ENCODE measurements around the gene SYNDIG1. TPM values are rescaled to one million over a fixed set of nuclear protein-coding genes. Genes with fewer than 3 reads are reported as not detected.

The SYNDIG1 gene
- polyA plus RNA-seq, 3 donors, result 9.2 to 11.7 (median 9.9) TPM

- DNase-seq, result no peak
Measured at GRCh38 chr20:24672886-24673677, 203.7 kb downstream of the SYNDIG1 start.

- DNase-seq, result no peak
Measured at GRCh38 chr20:24673678-24674570, 204.5 kb downstream of the SYNDIG1 start.

GRCh38 chr20:24674921-24675605 lies 205.6 kb downstream of the SYNDIG1 start:
- DNase-seq, result no peak

- no peak for DNase-seq
Measured at GRCh38 chr20:24675651-24676352, 206.4 kb downstream of the SYNDIG1 start.

- no peak for DNase-seq
Measured at GRCh38 chr20:24676353-24676977, 207.0 kb downstream of the SYNDIG1 start.

GRCh38 chr20:24676978-24677370 lies 207.5 kb downstream of the SYNDIG1 start:
- no peak for DNase-seq

- no peak for DNase-seq
Measured at GRCh38 chr20:24677626-24678315, 208.3 kb downstream of the SYNDIG1 start.

- DNase-seq, result no peak
Measured at GRCh38 chr20:24678351-24679106, 209.1 kb downstream of the SYNDIG1 start.

- no peak for DNase-seq
Measured at GRCh38 chr20:24679448-24680047, 210.1 kb downstream of the SYNDIG1 start.

DNA sequence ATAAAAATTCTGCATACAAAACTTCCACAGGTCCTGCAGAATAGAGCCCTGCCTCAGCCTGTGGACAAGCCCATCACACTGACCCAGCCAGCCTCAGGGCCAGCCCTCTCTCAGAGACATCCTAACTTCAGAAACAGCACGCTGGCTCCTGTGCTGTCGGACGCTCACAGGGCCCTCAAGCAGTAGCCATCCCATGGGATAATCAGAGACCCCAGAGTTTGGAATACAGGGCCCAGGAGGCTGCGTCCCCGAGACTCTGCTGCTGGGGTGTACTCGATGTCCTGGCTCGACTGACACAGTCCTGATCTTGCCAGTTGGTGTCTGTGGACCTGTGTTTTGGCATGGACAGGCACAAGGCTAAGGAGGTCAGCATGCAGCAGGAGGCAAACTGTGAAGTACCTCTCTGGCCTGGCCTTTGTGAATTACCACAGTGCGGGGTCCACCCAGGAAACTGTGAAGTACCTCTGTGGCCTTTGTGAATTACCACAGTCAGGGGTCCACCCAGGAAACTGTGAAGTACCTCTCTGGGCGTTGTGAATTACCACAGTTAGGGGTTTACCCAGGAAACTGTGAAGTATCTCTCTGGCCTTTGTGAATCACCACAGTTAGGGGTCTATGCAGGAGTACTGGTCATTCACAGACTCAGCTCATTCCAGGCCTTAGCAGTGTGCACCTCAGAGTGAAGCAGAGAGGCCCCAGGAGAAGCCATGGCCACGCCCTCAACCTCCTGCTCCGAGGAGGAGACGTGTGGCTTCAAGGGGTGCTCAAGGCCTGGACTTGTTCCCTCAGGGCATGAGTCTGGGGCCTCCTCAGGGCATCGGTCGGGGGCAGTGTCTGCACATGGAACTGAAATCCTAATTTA lies 212.4 kb downstream of the SYNDIG1 start:
- DNase-seq, result no peak

- DNase-seq, result no peak
Measured at GRCh38 chr20:24682496-24682985, 213.1 kb downstream of the SYNDIG1 start.

DNA sequence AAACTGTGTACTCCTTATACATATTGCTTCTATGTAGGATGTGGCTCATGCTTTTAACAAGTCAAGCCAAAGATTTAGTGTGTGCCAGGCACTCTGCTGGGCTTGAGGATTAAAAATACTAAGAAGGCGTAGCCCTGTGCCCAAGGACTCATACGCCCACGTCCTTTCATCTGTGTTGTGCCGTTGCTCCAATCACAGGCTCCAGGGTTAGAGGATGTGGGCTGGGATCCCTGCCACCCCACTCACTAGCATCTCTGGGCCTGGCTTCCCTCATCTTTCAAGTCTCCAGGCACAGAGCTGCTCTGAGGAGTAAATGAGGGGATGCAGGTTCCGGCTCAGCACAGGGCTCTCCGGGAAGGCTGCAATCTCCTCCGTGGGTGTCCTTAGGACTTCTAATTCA lies 214.2 kb downstream of the SYNDIG1 start:
- DNase-seq, result no peak

- DNase-seq, result no peak
Measured at GRCh38 chr20:24684421-24684871, 215.0 kb downstream of the SYNDIG1 start.

GRCh38 chr20:24684956-24685691 lies 215.7 kb downstream of the SYNDIG1 start:
- no peak for DNase-seq

DNA sequence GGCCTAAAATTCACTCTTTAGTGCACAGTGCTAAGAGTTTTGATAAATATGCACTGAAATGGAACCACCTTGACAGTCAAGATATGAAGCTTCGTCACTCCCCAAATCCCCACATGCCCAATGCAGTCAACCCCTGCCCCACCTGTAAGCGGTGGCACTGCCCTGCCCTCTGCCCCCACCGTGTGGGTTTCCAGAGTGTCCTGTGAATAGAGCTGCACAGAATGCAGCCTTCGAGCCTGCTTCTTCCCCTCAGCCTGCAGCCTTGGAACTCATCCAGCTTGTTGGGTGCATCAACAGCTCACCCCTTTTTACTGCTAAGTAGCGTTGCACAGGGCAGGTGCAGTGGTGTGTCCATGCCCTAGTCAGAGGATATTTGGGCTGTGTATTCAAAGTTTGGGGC lies 216.3 kb downstream of the SYNDIG1 start:
- no peak for DNase-seq

DNA sequence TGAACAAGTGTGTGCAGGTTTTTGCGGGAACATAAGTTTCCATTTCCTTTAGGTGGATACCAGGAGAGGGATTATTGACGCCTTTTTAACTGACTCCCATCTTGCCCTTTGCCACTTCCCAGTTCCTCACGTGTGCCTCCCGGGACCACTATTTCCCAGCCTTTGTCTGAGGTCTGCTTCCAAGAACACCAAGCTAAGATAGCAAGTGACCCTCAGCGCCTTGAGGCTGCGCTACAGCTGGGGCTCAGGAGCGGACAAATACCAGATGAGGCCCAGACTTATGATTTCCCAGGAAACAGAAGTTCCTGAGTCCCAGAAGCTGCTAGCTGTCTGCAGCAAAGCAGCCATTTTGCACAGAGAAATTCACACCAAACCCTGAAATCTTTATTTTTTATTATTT lies 216.7 kb downstream of the SYNDIG1 start:
- no peak for DNase-seq

GRCh38 chr20:24690408-24690807 lies 221.0 kb downstream of the SYNDIG1 start:
- no peak for DNase-seq
